Osteoblast (primary cell): Measurements from ENCODE around the gene ZSWIM6. TPM values are rescaled to one million over a fixed set of nuclear protein-coding genes. Genes with fewer than 3 reads are reported as not detected.

Experiments used
- DNase-seq: peaks from one replicate; pipeline ENCODE4 v3.0.0; 2011; ENCODE audit warnings: low spot score, mixed read lengths; ENCODE audit not compliant: insufficient read length; ENCODE audit errors: missing footprints
- H2AFZ ChIP-seq: 2 replicates; pipeline ENCODE4 v1.6.0; 2011; ENCODE audit warnings: mild to moderate bottlenecking, low read length
- H3K27ac ChIP-seq: 2 replicates; pipeline ENCODE4 v1.5.1; 2011; ENCODE audit warnings: mild to moderate bottlenecking, low read depth, low read length, moderate library complexity
- H3K27me3 ChIP-seq: 2 replicates; pipeline ENCODE4 v1.6.0; 2012; ENCODE audit warnings: mild to moderate bottlenecking, control low read depth, inconsistent platforms, low read length, moderate library complexity; ENCODE audit not compliant: insufficient read depth
- H3K36me3 ChIP-seq: 2 replicates; pipeline ENCODE4 v1.5.1; 2011; ENCODE audit warnings: mild to moderate bottlenecking, low read length, control low read depth, moderate library complexity; ENCODE audit not compliant: insufficient read depth
- H3K4me1 ChIP-seq: 2 replicates; pipeline ENCODE4 v1.5.1; 2011; ENCODE audit warnings: mild to moderate bottlenecking, low read length, control low read depth, moderate library complexity; ENCODE audit not compliant: insufficient read depth
- H3K4me2 ChIP-seq: 2 replicates; pipeline ENCODE4 v1.6.0; 2011; ENCODE audit warnings: mild to moderate bottlenecking, low read length; ENCODE audit not compliant: insufficient read depth
- H3K4me3 ChIP-seq: fragments of 200-600 bp; sonication (generic); 3 replicates; pipeline ENCODE4 v1.5.1; 2012; ENCODE audit warnings: mild to moderate bottlenecking, low read length, inconsistent platforms; ENCODE audit not compliant: insufficient read depth
- H3K79me2 ChIP-seq: 2 replicates; pipeline ENCODE4 v1.6.0; 2012; ENCODE audit warnings: mild to moderate bottlenecking, low read length, control low read depth, inconsistent platforms; ENCODE audit not compliant: insufficient read depth
- H3K9me3 ChIP-seq: 2 replicates; pipeline ENCODE4 v1.5.1; 2011; ENCODE audit warnings: low read depth, low read length, control low read depth
- H4K20me1 ChIP-seq: 2 replicates; pipeline ENCODE4 v1.6.0; 2012; ENCODE audit warnings: mild to moderate bottlenecking, low read length, control low read depth; ENCODE audit not compliant: insufficient read depth
- CTCF ChIP-seq: IDR thresholded peaks from 2 replicates; pipeline ENCODE4 v1.5.1; 2011; ENCODE audit warnings: mild to moderate bottlenecking, low read depth, low read length, moderate library complexity; ENCODE audit errors: extremely low read depth
- total RNA-seq: library from RNA; depleted of rRNA; stranded (reverse); fragments of >200 nt; gene quantifications from 2 replicates; pipeline ENCODE4 v1.2.3, GENCODE V29; 2012

Gene ZSWIM6
- total RNA-seq, 1 donor: 10.5 TPM

DNA sequence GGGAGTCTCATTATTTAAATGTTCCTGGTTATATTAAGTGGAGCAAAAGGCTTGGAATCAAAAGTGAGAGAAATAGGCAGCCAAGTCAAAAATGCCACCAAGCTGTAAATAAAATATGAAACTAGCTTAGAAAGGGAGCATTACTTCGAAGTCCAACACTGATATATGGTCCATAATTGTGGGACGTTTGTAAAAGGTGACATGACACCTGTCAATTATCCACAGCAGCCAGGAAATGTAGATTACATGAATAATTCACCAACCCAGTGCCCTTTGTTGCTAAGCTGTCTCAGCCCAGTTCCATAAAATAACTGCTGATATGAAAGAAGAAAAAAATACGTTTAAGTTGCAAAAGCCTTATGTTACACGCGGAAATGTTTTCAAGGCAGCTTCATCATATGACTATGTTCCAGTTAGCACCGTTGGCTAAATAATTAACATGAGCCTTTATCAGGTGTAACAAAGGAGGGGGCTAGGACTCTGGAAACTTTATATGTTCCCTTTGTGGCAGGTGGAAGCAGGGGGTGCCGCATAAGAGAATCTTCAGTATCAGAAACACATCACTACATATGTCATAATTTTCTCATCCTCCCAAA is 39.9 kb upstream of the ZSWIM6 start:
- Histone ChIP-seq H3K27ac (no peak overlapping the region), H3K9me3 (no peaks in the 10 kb centered on the region), H4K20me1 (no peaks in the 10 kb centered on the region), H3K4me2 (no peak overlapping the region), H3K36me3 (no peaks in the 10 kb centered on the region), H3K79me2 (no peaks in the 10 kb centered on the region), H2AFZ (no peak overlapping the region), H3K4me1 (peaks cover 7% of the 10 kb centered on the region), H3K4me3 (no peak overlapping the region), H3K27me3 (no peaks in the 10 kb centered on the region)
- no peak for DNase-seq
- no peak for TF ChIP-seq CTCF

GRCh38 chr5:61293071-61293470 is 39.0 kb upstream of the ZSWIM6 start:
- Histone ChIP-seq H3K27me3 (no peaks in the 10 kb centered on the region), H3K27ac (no peak overlapping the region), H3K9me3 (no peaks in the 10 kb centered on the region), H3K4me3 (no peak overlapping the region), H3K79me2 (no peaks in the 10 kb centered on the region), H3K36me3 (no peaks in the 10 kb centered on the region), H2AFZ (no peak overlapping the region), H4K20me1 (no peaks in the 10 kb centered on the region), H3K4me2 (no peak overlapping the region), H3K4me1 (peaks cover 8% of the 10 kb centered on the region)
- TF ChIP-seq CTCF: no peak
- no peak for DNase-seq

DNA sequence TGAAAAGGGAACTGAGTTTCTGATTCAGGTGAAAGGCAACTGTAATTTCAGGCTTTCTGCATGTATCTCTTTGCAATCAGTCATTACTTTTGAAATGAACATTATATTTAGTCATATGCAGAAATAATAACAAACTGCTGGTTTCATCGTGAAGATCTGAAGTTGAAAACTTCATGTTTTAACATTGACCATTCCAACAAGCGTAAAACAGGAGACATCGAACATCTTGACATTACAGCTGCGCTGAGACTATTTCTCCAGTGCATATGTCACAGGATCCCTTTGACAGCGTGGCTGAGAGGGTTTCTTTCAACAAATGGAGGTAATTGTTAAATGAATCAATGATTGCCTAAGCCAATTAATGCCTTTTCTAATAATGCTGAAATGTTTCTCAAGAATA is 38.2 kb upstream of the ZSWIM6 start:
- TF ChIP-seq CTCF: no peak
- H3K9me3 ChIP-seq: no peaks in the 10 kb centered on the region
- H3K4me3 ChIP-seq: no peak overlapping the region
- no peak overlapping the region for H3K27ac ChIP-seq
- no peak overlapping the region for H2AFZ ChIP-seq
- H3K4me1 ChIP-seq: peaks cover 15% of the 10 kb centered on the region
- H3K4me2 ChIP-seq: no peak overlapping the region
- DNase-seq: no peak
- H4K20me1 ChIP-seq: no peaks in the 10 kb centered on the region
- H3K79me2 ChIP-seq: no peaks in the 10 kb centered on the region
- H3K36me3 ChIP-seq: no peaks in the 10 kb centered on the region
- no peaks in the 10 kb centered on the region for H3K27me3 ChIP-seq

- H3K9me3 ChIP-seq: no peaks in the 10 kb centered on the region
- H4K20me1 ChIP-seq: no peaks in the 10 kb centered on the region
- peaks cover 19% of the 10 kb centered on the region for H3K4me1 ChIP-seq
- no peak for DNase-seq
- no peaks in the 10 kb centered on the region for H3K79me2 ChIP-seq
- H2AFZ ChIP-seq: no peak overlapping the region
- no peak overlapping the region for H3K4me2 ChIP-seq
- H3K27ac ChIP-seq: no peak overlapping the region
- H3K4me3 ChIP-seq: no peak overlapping the region
- TF ChIP-seq CTCF: no peak
- no peaks in the 10 kb centered on the region for H3K27me3 ChIP-seq
- no peaks in the 10 kb centered on the region for H3K36me3 ChIP-seq
These were observed 36.7 kb upstream of the ZSWIM6 start for GRCh38 chr5:61295365-61295764.
